Thymus (tissue), 2 donors: ENCODE measurements around the gene ANAPC16. TPM values are rescaled to one million over a fixed set of nuclear protein-coding genes. Genes with fewer than 3 reads are reported as not detected.

Experiments
- polyA plus RNA-seq: library from polyadenylated mRNA; stranded (reverse); fragments of 200-250 nt; gene quantifications from one replicate; pipeline ENCODE4 v1.2.3, GENCODE V29; 2013
- total RNA-seq: library from RNA; stranded (reverse); fragments of 120-200 nt; gene quantifications from one replicate; pipeline ENCODE4 v1.2.4, GENCODE V29; 2013
- donor health status: healthy.

The ANAPC16 gene
- total and polyA plus RNA-seq, 2 donors, result 137 to 349 TPM

Other genes starting within 250 kb of the ANAPC16 start
- gene SPOCK2, start 127.5 kb upstream of the ANAPC16 start, total RNA-seq, result 91.6 TPM
- 163 TPM for gene SPOCK2, start 127.5 kb upstream of the ANAPC16 start, polyA plus RNA-seq
- gene ASCC1, start 264 bp downstream of the ANAPC16 start, total RNA-seq, result 22.1 TPM
- gene ASCC1, start 264 bp downstream of the ANAPC16 start, polyA plus RNA-seq, result 29.7 TPM
- gene DDIT4, start 57.9 kb downstream of the ANAPC16 start, total RNA-seq, result 134 TPM
- 628 TPM for gene DDIT4, start 57.9 kb downstream of the ANAPC16 start, polyA plus RNA-seq
- gene DNAJB12, start 138.9 kb downstream of the ANAPC16 start, total RNA-seq, result 16.8 TPM
- 14.6 TPM for gene DNAJB12, start 138.9 kb downstream of the ANAPC16 start, polyA plus RNA-seq